Keratinocyte (primary cell): ENCODE results near the gene GDF2. TPM values are rescaled to one million over a fixed set of nuclear protein-coding genes. Genes with fewer than 3 reads are reported as not detected.

Source experiments
- DNase-seq: peaks from one replicate; pipeline ENCODE4 v3.0.0-alpha.2; 2011; ENCODE audit warnings: low read depth, missing footprints, low spot score
- FAIRE-seq: peaks from 2 replicates; lab custom pipeline; 2011; peaks lifted over from hg19 to GRCh38; lab: Jason Lieb, UNC
- H2AFZ ChIP-seq: 2 replicates; pipeline ENCODE4 v1.6.0; 2012; ENCODE audit warnings: low read length, control low read depth, inconsistent platforms; ENCODE audit not compliant: control insufficient read depth
- H3K27ac ChIP-seq: 2 replicates; pipeline ENCODE4 v1.5.1; 2011; ENCODE audit warnings: low read length; ENCODE audit not compliant: control insufficient read depth, insufficient read depth
- H3K27me3 ChIP-seq: 3 replicates; pipeline ENCODE4 v1.6.0; 2011; ENCODE audit warnings: low read length; ENCODE audit not compliant: control insufficient read depth, insufficient read depth; ENCODE audit errors: extremely low read depth
- H3K36me3 ChIP-seq, 2 experiments: 2 replicates in 1 of 2; 3 replicates in 1 of 2; pipeline ENCODE4 v1.5.1; 2011; ENCODE audit warnings: low read length in 2 of 2, mild to moderate bottlenecking in 1 of 2; ENCODE audit not compliant: control insufficient read depth in 2 of 2, insufficient read depth in 2 of 2; ENCODE audit errors: extremely low read depth in 1 of 2
- H3K4me1 ChIP-seq: 3 replicates; pipeline ENCODE4 v1.5.1; 2011; ENCODE audit warnings: low read length; ENCODE audit not compliant: control insufficient read depth, insufficient read depth; ENCODE audit errors: extremely low read depth
- H3K4me2 ChIP-seq: 3 replicates; pipeline ENCODE4 v1.6.0; 2011; ENCODE audit warnings: low read depth, low read length; ENCODE audit not compliant: control insufficient read depth, insufficient read depth; ENCODE audit errors: extremely low read depth
- H3K4me3 ChIP-seq, 3 experiments: fragments of 200-600 bp in 1 of 3; sonication (generic) in 1 of 3; 2 replicates in 2 of 3; 3 replicates in 1 of 3; pipeline ENCODE4 v1.5.1; 2011 to 2016; ENCODE audit warnings: low read length in 3 of 3, mild to moderate bottlenecking in 3 of 3, control low read depth in 2 of 3, inconsistent platforms in 1 of 3, low read depth in 1 of 3, mixed read lengths in 1 of 3, mixed run types in 1 of 3, moderate library complexity in 1 of 3; ENCODE audit not compliant: control insufficient read depth in 2 of 3, insufficient read depth in 2 of 3; ENCODE audit errors: extremely low read depth in 1 of 3
- H3K79me2 ChIP-seq: 2 replicates; pipeline ENCODE4 v1.6.0; 2012; ENCODE audit warnings: low read length; ENCODE audit not compliant: control insufficient read depth, insufficient read depth
- H3K9ac ChIP-seq: 3 replicates; pipeline ENCODE4 v1.6.0; 2011; ENCODE audit warnings: low read length; ENCODE audit not compliant: control insufficient read depth, insufficient read depth; ENCODE audit errors: extremely low read depth
- H3K9me1 ChIP-seq: 3 replicates; pipeline ENCODE4 v1.6.0; 2011; ENCODE audit warnings: low read length; ENCODE audit not compliant: control insufficient read depth, insufficient read depth; ENCODE audit errors: extremely low read depth
- H3K9me3 ChIP-seq: 2 replicates; pipeline ENCODE4 v1.5.1; 2012; ENCODE audit warnings: low read depth, low read length; ENCODE audit not compliant: control insufficient read depth
- H4K20me1 ChIP-seq: 3 replicates; pipeline ENCODE4 v1.6.0; 2011; ENCODE audit warnings: low read length; ENCODE audit not compliant: control insufficient read depth, insufficient read depth; ENCODE audit errors: extremely low read depth
- CTCF ChIP-seq, 3 experiments: IDR thresholded peaks in 1 of 3; conservative IDR thresholded peaks in 1 of 3; optimal IDR thresholded peaks in 1 of 3; 2 replicates in 2 of 3; 3 replicates in 1 of 3; pipeline versions ENCODE3 to v1.5.1; 2011; ENCODE audit warnings: low read length in 3 of 3, mild to moderate bottlenecking in 3 of 3, moderate library complexity in 2 of 3, control low read depth in 1 of 3, inconsistent platforms in 1 of 3; ENCODE audit not compliant: insufficient read depth in 2 of 3; ENCODE audit errors: extremely low read depth in 1 of 3
- EZH2 ChIP-seq: IDR thresholded peaks from one replicate; pipeline ENCODE4 v1.6.1; 2012; ENCODE audit warnings: inconsistent platforms, mild to moderate bottlenecking, low read length, moderate library complexity
- dilution Hi-C: fragments of 300-500 bp; cut with MboI; formaldehyde crosslinking; loops from one replicate; pipeline ENCODE4 v1.7.0; 2020; ENCODE audit warnings: low sequenced_read_pairs; ENCODE audit not compliant: extremely low pct_ligation_motif_present
- polyA plus RNA-seq, 5 experiments: library from polyadenylated mRNA; depleted of rRNA in 3 of 5; stranded (reverse) in 3 of 5; stranded (forward) in 1 of 5; unstranded in 1 of 5; fragments of >200 nt; gene quantifications; 1 replicate in 1 of 5; 2 replicates in 3 of 5; 3 replicates in 1 of 5; pipeline versions ENCODE4 v1.2.1 to v1.2.3, GENCODE V29; 2011 to 2012; ENCODE audit warnings: missing spikeins in 2 of 5, low read depth in 1 of 5, low replicate concordance in 1 of 5

GDF2 gene
- polyA plus RNA-seq, 1 donor (not counting 4 experiments of a cell fraction or from before 2014, with no cell fraction given) = not detected

GRCh38 chr10:47339759-47340607 is 17.7 kb downstream of the GDF2 start:
- no peaks in the 10 kb centered on the region for H4K20me1 ChIP-seq
- dilution Hi-C loops = no loop called here
- TF ChIP-seq EZH2 = no peak
- no peak overlapping the region for H2AFZ ChIP-seq
- H3K27me3 ChIP-seq = peaks cover 8% of the 10 kb centered on the region
- no peak for DNase-seq
- no peaks in the 10 kb centered on the region for H3K79me2 ChIP-seq
- no peaks in the 10 kb centered on the region for H3K4me1 ChIP-seq
- no peaks in the 10 kb centered on the region for H3K36me3 ChIP-seq
- no peak overlapping the region for H3K9ac ChIP-seq
- no peaks in the 10 kb centered on the region for H3K9me1 ChIP-seq
- H3K9me3 ChIP-seq = no peaks in the 10 kb centered on the region
- no peak overlapping the region for H3K4me3 ChIP-seq
- H3K27ac ChIP-seq = no peak overlapping the region
- no peak overlapping the region for H3K4me2 ChIP-seq
- FAIRE-seq = no peak

- FAIRE-seq (no peak), DNase-seq (peak; percentile 56)
- no peak overlapping the region for H3K4me3 ChIP-seq
These were observed 18.4 kb downstream of the GDF2 start for GRCh38 chr10:47340608-47341170.

More at GRCh38 chr10:47340608-47341170, 18.4 kb downstream of the GDF2 start:
- TF ChIP-seq CTCF (optimal IDR thresholded peaks at IDR 0.05 in 1 of 3, IDR thresholded peaks at IDR 0.05 in 1 of 3, conservative IDR thresholded peaks at IDR 0.05 in 1 of 3; ENCODE audit: extremely low read depth in 1 of 3, insufficient read depth in 2 of 3, low read length in 3 of 3) = peak; percentile 90 to 98 (median 97)
- no peak for TF ChIP-seq EZH2
- H3K27me3 ChIP-seq = peaks cover 5% of the 10 kb centered on the region
- H3K9me3 ChIP-seq = no peaks in the 10 kb centered on the region
- H3K9ac ChIP-seq = no peak overlapping the region
- H3K9me1 ChIP-seq = no peaks in the 10 kb centered on the region
- H3K4me2 ChIP-seq = no peak overlapping the region
- H3K27ac ChIP-seq = no peak overlapping the region
- dilution Hi-C loops = no loop called here
- H4K20me1 ChIP-seq = no peaks in the 10 kb centered on the region
- H3K79me2 ChIP-seq = no peaks in the 10 kb centered on the region
- no peaks in the 10 kb centered on the region for H3K4me1 ChIP-seq
- no peaks in the 10 kb centered on the region for H3K36me3 ChIP-seq
- no peak overlapping the region for H2AFZ ChIP-seq
